ENCODE data around the gene NMU.

DNA sequence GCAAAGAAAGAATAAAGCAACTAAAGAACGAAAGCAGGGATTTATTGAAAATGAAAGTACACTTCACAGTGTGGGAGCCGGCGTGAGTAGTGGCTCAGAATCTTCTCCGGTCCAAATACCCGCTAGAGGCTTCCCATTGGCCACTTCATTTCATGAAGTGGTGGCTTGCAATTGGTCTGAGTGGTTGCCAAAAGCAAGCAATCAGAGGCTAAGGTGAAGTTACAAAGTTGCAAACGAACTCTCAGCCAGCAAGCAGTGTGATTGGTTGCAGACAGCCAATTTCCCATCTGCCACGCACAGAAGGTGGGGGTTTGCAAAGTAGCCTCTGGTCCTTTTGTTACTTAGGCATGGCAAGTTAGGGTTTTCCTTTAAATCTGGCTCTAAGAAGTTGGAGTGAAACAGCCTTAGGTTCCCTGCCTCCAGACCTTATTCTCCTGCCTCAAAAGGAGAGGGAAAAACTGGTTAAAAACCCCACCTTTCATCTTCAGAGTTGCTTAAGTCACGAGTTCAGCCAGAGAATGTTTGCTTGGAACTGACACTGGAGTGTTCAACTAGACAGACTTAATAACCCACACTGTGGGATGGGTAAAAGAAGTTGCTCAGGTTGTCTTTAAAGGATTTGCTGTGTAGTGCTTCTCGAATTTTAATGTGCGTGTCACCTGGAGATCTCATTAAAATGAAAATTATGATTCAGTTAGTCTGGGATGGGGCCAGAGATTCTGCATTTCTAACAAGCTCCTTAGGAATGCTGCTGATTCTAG, 82.5 kb downstream of the NMU start:
- TF ChIP-seq, protein P1, sequence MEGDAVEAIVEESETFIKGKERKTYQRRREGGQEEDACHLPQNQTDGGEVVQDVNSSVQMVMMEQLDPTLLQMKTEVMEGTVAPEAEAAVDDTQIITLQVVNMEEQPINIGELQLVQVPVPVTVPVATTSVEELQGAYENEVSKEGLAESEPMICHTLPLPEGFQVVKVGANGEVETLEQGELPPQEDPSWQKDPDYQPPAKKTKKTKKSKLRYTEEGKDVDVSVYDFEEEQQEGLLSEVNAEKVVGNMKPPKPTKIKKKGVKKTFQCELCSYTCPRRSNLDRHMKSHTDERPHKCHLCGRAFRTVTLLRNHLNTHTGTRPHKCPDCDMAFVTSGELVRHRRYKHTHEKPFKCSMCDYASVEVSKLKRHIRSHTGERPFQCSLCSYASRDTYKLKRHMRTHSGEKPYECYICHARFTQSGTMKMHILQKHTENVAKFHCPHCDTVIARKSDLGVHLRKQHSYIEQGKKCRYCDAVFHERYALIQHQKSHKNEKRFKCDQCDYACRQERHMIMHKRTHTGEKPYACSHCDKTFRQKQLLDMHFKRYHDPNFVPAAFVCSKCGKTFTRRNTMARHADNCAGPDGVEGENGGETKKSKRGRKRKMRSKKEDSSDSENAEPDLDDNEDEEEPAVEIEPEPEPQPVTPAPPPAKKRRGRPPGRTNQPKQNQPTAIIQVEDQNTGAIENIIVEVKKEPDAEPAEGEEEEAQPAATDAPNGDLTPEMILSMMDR (conservative IDR thresholded peaks at IDR 0.05; ENCODE audit: low read length) = no peak
- no peak for TF ChIP-seq EZH2phosphoT487 (IDR thresholded peaks at IDR 0.05; ENCODE audit: borderline replicate concordance, low read depth, low read length)

All from OCI-LY7 (cell line).